Measurements from ENCODE around the gene COL19A1.

The COL19A1 gene

DNA sequence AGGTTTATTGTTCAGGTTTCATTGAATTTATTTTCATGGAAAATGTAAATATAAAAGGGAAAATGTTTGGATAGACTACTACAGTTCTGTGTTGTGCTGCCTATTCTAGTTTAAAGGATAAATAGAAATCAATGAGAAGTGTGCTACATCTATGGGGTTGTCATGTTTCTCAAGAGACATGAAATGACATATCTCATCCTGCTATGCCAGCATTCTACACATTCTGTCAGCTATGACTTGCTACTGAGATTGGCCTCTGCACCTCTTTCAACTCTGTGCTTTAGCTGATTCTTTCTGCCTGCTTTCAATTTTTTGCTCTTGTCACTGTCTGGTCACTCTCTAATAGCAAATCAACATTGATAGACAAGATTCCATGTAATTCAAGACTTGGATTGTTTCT, 33.8 kb upstream of the COL19A1 start:
- Histone ChIP-seq H3K9me3 (replicated peaks; ENCODE audit: insufficient read depth, low read length) (no peaks in the 10 kb centered on the region), H3K4me3 (ENCODE audit: low read length) (no peak overlapping the region), H3K4me1 (ENCODE audit: low read length) (no peaks in the 10 kb centered on the region), H3K27me3 (replicated peaks; ENCODE audit: insufficient read depth, low read length) (no peaks in the 10 kb centered on the region), H3K9me2 (replicated peaks; ENCODE audit: insufficient read depth, low read length) (no peaks in the 10 kb centered on the region), H3K27ac (ENCODE audit: low read length) (no peak overlapping the region), H3K79me2 (ENCODE audit: low read length) (no peaks in the 10 kb centered on the region), H3K36me3 (replicated peaks; ENCODE audit: insufficient read depth, low read length) (no peaks in the 10 kb centered on the region), H3K9ac (ENCODE audit: low read length) (no peak overlapping the region), H3F3A (ENCODE audit: insufficient read depth, low read length) (no peaks in the 10 kb centered on the region), H3K4me2 (ENCODE audit: low read depth, low read length) (no peak overlapping the region), H4K20me1 (ENCODE audit: insufficient read depth, low read length) (no peaks in the 10 kb centered on the region), H2AFZ (ENCODE audit: low read length) (no peak overlapping the region)
- TF ChIP-seq, protein P1, sequence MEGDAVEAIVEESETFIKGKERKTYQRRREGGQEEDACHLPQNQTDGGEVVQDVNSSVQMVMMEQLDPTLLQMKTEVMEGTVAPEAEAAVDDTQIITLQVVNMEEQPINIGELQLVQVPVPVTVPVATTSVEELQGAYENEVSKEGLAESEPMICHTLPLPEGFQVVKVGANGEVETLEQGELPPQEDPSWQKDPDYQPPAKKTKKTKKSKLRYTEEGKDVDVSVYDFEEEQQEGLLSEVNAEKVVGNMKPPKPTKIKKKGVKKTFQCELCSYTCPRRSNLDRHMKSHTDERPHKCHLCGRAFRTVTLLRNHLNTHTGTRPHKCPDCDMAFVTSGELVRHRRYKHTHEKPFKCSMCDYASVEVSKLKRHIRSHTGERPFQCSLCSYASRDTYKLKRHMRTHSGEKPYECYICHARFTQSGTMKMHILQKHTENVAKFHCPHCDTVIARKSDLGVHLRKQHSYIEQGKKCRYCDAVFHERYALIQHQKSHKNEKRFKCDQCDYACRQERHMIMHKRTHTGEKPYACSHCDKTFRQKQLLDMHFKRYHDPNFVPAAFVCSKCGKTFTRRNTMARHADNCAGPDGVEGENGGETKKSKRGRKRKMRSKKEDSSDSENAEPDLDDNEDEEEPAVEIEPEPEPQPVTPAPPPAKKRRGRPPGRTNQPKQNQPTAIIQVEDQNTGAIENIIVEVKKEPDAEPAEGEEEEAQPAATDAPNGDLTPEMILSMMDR (IDR thresholded peaks at IDR 0.05; ENCODE audit: low read length): no peak
- TF ChIP-seq EZH2 (optimal IDR thresholded peaks at IDR 0.05; ENCODE audit: low read depth, low read length) (no peak), EZH2phosphoT487 (IDR thresholded peaks at IDR 0.05; ENCODE audit: low read length) (no peak)
- no peak for DNase-seq

- Histone ChIP-seq H3K79me2 (ENCODE audit: low read length) (no peaks in the 10 kb centered on the region), H3F3A (ENCODE audit: insufficient read depth, low read length) (no peaks in the 10 kb centered on the region), H3K27me3 (replicated peaks; ENCODE audit: insufficient read depth, low read length) (no peaks in the 10 kb centered on the region), H3K4me1 (ENCODE audit: low read length) (no peaks in the 10 kb centered on the region), H3K4me2 (ENCODE audit: low read depth, low read length) (0 out of 2 replicates have a peak overlapping the region, but pooled peaks have one; percentile 21), H3K9ac (ENCODE audit: low read length) (no peak overlapping the region), H3K27ac (ENCODE audit: low read length) (no peak overlapping the region), H4K20me1 (ENCODE audit: insufficient read depth, low read length) (no peaks in the 10 kb centered on the region), H3K4me3 (ENCODE audit: low read length) (no peak overlapping the region), H2AFZ (ENCODE audit: low read length) (no peak overlapping the region), H3K36me3 (replicated peaks; ENCODE audit: insufficient read depth, low read length) (no peaks in the 10 kb centered on the region), H3K9me3 (replicated peaks; ENCODE audit: insufficient read depth, low read length) (no peaks in the 10 kb centered on the region), H3K9me2 (replicated peaks; ENCODE audit: insufficient read depth, low read length) (no peaks in the 10 kb centered on the region)
- TF ChIP-seq, protein P1 (IDR thresholded peaks at IDR 0.05; ENCODE audit: low read length): peak; percentile 75
- no peak for TF ChIP-seq EZH2 (optimal IDR thresholded peaks at IDR 0.05; ENCODE audit: low read depth, low read length)
- peak; percentile 53 for DNase-seq
These were observed 30.8 kb upstream of the COL19A1 start for GRCh38 chr6:69835414-69836179.

DNA sequence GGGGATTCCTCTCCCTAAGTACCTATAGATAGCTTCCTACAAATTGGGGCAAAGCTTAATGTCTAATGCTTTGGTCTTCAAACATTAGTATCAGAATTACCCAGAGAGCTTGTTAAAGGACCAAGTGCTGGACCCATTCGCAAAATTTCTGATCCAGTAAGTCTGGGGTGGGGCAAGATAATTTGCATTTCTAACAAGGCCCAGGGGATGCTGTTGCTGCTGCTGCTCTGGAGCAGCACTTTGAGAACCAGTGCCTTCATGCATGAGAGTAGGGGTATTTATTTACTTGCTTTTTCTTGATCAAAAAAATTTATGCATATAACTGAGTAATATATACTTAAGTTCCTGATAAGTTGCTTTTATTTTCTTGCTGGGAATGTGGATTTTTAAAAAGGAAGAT, 24.5 kb upstream of the COL19A1 start:
- Histone ChIP-seq H3K9me3 (replicated peaks; ENCODE audit: insufficient read depth, low read length) (no peaks in the 10 kb centered on the region), H4K20me1 (ENCODE audit: insufficient read depth, low read length) (no peaks in the 10 kb centered on the region), H3K4me2 (ENCODE audit: low read depth, low read length) (no peak overlapping the region), H3K27ac (ENCODE audit: low read length) (no peak overlapping the region), H3K9me2 (replicated peaks; ENCODE audit: insufficient read depth, low read length) (no peaks in the 10 kb centered on the region), H3K4me1 (ENCODE audit: low read length) (no peaks in the 10 kb centered on the region), H3K79me2 (ENCODE audit: low read length) (no peaks in the 10 kb centered on the region), H3K9ac (ENCODE audit: low read length) (no peak overlapping the region), H3K36me3 (replicated peaks; ENCODE audit: insufficient read depth, low read length) (no peaks in the 10 kb centered on the region), H3F3A (ENCODE audit: insufficient read depth, low read length) (no peaks in the 10 kb centered on the region), H2AFZ (ENCODE audit: low read length) (no peak overlapping the region), H3K27me3 (replicated peaks; ENCODE audit: insufficient read depth, low read length) (no peaks in the 10 kb centered on the region), H3K4me3 (ENCODE audit: low read length) (no peak overlapping the region)
- no peak for TF ChIP-seq EZH2phosphoT487 (IDR thresholded peaks at IDR 0.05; ENCODE audit: low read length)
- TF ChIP-seq, protein P1 (IDR thresholded peaks at IDR 0.05; ENCODE audit: low read length): no peak
- TF ChIP-seq EZH2 (optimal IDR thresholded peaks at IDR 0.05; ENCODE audit: low read depth, low read length): no peak
- no peak for DNase-seq

All from MM.1S (cell line).